NT2/D1 (cell line): Measurements from ENCODE around the gene CCDC146.

Experiments used
- DNase-seq: peaks from one replicate; pipeline ENCODE4 v3.0.0-alpha.2; 2011; ENCODE audit warnings: low read depth, low spot score
- H3K27me3 ChIP-seq: 2 replicates; pipeline ENCODE4 v1.6.0; 2011; ENCODE audit warnings: mild to moderate bottlenecking; ENCODE audit not compliant: insufficient read length, insufficient read depth
- H3K36me3 ChIP-seq: 2 replicates; pipeline ENCODE4 v1.6.1; 2011; ENCODE audit warnings: mild to moderate bottlenecking, low read length, mixed read lengths; ENCODE audit not compliant: insufficient read depth, insufficient read length
- H3K4me1 ChIP-seq: 2 replicates; pipeline ENCODE4 v1.5.1; 2011; ENCODE audit not compliant: insufficient read depth, insufficient read length
- H3K4me3 ChIP-seq: 2 replicates; pipeline ENCODE4 v1.5.1; 2011; ENCODE audit warnings: low read depth; ENCODE audit not compliant: insufficient read length
- H3K9ac ChIP-seq: 2 replicates; pipeline ENCODE4 v1.6.0; 2011; ENCODE audit warnings: low read depth; ENCODE audit not compliant: insufficient read length
- H3K9me3 ChIP-seq: 2 replicates; pipeline ENCODE4 v1.5.1; 2011; ENCODE audit warnings: mild to moderate bottlenecking, low read length; ENCODE audit not compliant: insufficient read depth
- SUZ12 ChIP-seq: IDR thresholded peaks from 2 replicates; pipeline ENCODE4 v1.6.1; 2011; ENCODE audit not compliant: insufficient read length, insufficient read depth; ENCODE audit errors: extremely low read depth
- YY1 ChIP-seq: IDR thresholded peaks from 2 replicates; pipeline ENCODE4 v1.6.1; 2011; ENCODE audit not compliant: insufficient read length, insufficient read depth
- ZNF274 ChIP-seq: IDR thresholded peaks from 2 replicates; pipeline ENCODE4 v1.6.1; 2011; ENCODE audit warnings: mild to moderate bottlenecking, low read depth, low read length

The CCDC146 gene

GRCh38 chr7:77321300-77321699 lies 198.9 kb downstream of the CCDC146 start:
- Histone ChIP-seq H3K27me3 (no peaks in the 10 kb centered on the region), H3K4me3 (no peak overlapping the region), H3K4me1 (no peaks in the 10 kb centered on the region), H3K36me3 (no peaks in the 10 kb centered on the region), H3K9ac (no peak overlapping the region), H3K9me3 (no peaks in the 10 kb centered on the region)
- DNase-seq: no peak
- no peak for TF ChIP-seq YY1
- no peak for TF ChIP-seq ZNF274
- no peak for TF ChIP-seq SUZ12

- no peak for DNase-seq
- no peaks in the 10 kb centered on the region for H3K9me3 ChIP-seq
- H3K27me3 ChIP-seq: no peaks in the 10 kb centered on the region
- no peak overlapping the region for H3K9ac ChIP-seq
- no peaks in the 10 kb centered on the region for H3K36me3 ChIP-seq
- H3K4me3 ChIP-seq: no peak overlapping the region
- no peak for TF ChIP-seq SUZ12
- TF ChIP-seq YY1: no peak
- no peak for TF ChIP-seq ZNF274
- H3K4me1 ChIP-seq: peaks cover 4% of the 10 kb centered on the region
Measured at GRCh38 chr7:77326131-77326530, 203.7 kb downstream of the CCDC146 start.

- Histone ChIP-seq H3K9ac (no peak overlapping the region), H3K4me1 (peaks cover 4% of the 10 kb centered on the region), H3K27me3 (no peaks in the 10 kb centered on the region), H3K36me3 (no peaks in the 10 kb centered on the region), H3K4me3 (no peak overlapping the region), H3K9me3 (no peaks in the 10 kb centered on the region)
- DNase-seq: no peak
- TF ChIP-seq SUZ12 (no peak), ZNF274 (no peak), YY1 (no peak)
Measured at GRCh38 chr7:77327067-77327931, 204.9 kb downstream of the CCDC146 start.

- Histone ChIP-seq H3K4me1 (peaks cover 4% of the 10 kb centered on the region), H3K9me3 (no peaks in the 10 kb centered on the region), H3K9ac (no peak overlapping the region), H3K4me3 (no peak overlapping the region), H3K36me3 (no peaks in the 10 kb centered on the region), H3K27me3 (no peaks in the 10 kb centered on the region)
- no peak for DNase-seq
- TF ChIP-seq SUZ12 (no peak), YY1 (no peak), ZNF274 (no peak)
Measured at GRCh38 chr7:77327932-77328628, 205.7 kb downstream of the CCDC146 start.

GRCh38 chr7:77328669-77329068 lies 206.3 kb downstream of the CCDC146 start:
- TF ChIP-seq ZNF274: no peak
- no peak for TF ChIP-seq YY1
- no peak for TF ChIP-seq SUZ12
- Histone ChIP-seq H3K27me3 (no peaks in the 10 kb centered on the region), H3K36me3 (no peaks in the 10 kb centered on the region), H3K4me1 (peaks cover 4% of the 10 kb centered on the region), H3K9me3 (no peaks in the 10 kb centered on the region), H3K9ac (no peak overlapping the region), H3K4me3 (no peak overlapping the region)
- no peak for DNase-seq

GRCh38 chr7:77329466-77330168 lies 207.2 kb downstream of the CCDC146 start:
- TF ChIP-seq SUZ12 (no peak), ZNF274 (no peak), YY1 (no peak)
- Histone ChIP-seq H3K4me3 (no peak overlapping the region), H3K36me3 (no peaks in the 10 kb centered on the region), H3K9ac (no peak overlapping the region), H3K27me3 (no peaks in the 10 kb centered on the region), H3K9me3 (no peaks in the 10 kb centered on the region), H3K4me1 (peaks cover 4% of the 10 kb centered on the region)
- DNase-seq: no peak
